GM21723 (cell line): Measurements from ENCODE around the gene LSM7.

ENCODE experiments used
- ATAC-seq: cut with Tn5 transposase; IDR thresholded peaks from one replicate; pipeline ENCODE4 v1.9.1; 2021; ENCODE audit warnings: mild to moderate bottlenecking, moderate library complexity; ENCODE audit not compliant: unreplicated experiment

The LSM7 gene

DNA sequence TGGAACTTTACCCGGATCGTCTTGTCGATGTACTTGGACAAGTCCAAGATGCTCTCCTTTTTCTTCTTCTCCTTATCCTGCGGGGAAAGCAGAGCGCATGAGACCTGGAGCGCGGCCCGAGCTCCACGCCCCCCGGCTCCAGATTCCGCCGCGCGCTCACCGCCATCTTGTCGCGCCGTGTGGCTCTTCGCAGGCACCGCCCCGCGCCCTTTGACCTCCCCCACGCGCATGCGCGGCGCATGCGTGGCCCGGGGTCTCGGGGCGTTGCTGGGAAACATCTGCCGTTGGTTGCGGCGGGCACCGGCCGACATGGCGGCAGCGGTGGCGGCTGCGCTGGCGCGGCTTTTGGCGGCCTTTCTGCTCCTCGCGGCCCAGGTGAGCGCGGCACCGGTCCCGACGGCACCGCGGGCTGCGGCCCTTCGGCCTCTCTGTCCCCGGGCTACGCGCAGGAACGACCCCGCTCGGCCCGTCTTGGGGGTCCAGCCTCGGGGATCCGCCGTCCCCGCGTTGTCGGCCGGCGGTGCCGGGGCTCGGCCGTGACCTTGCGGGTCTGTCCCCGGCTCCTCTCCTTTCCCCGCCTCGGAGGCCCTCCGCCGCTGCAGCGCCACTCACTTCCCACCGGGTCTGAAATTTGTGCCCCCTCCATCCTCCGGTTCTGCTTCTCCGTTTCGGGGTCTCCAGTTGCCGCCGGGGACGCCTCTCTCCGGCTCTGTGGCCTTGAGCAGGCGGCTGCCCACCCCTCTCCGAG is at the start of gene LSM7, which contains the start of gene SPPL2B:
TSS of gene LSM7 (minus strand) at position 186 of the 748 bp plus-strand sequence. CDS start at position 166, 20 bp downstream.
TSS of gene SPPL2B (plus strand) at position 284 of the 748 bp plus-strand sequence. CDS start at position 310, 26 bp downstream.
- peak; percentile 47 for ATAC-seq

DNA sequence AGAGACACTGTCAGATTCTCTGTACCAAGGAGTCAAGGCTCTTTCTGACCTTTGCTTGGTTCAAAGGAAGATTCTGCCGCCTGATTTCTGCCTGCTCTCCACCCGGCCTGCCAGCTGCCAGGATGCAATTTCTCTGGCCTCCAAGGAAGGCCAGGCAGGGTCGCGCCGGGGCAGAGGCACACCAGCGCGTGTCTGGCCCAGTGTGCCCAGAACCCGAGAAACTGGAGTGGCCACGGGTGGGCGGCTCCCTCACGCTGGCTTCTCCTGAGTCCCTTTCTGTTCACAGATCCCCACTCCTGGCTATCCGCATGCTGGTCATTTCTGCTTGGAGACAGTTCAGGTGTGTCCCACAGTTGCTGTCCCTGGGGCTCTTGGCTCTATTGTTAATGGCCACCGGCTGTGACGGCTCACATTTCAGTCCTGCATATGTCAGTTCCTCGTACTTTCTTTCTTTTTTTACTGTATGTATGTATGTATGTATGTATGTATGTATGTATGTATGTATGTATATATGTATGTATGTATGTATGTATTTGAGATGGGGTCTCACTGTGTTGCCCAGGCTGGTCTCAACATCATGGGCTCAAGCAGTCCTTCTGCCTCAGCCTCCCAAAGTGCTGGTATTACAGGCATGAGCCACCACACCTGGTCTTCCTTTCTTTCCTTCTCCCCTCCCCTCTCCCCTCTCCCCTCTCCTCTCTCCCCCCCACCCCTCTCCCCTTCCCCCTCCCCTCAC is 48.6 kb upstream of the LSM7 start:
- ATAC-seq = no peak

DNA sequence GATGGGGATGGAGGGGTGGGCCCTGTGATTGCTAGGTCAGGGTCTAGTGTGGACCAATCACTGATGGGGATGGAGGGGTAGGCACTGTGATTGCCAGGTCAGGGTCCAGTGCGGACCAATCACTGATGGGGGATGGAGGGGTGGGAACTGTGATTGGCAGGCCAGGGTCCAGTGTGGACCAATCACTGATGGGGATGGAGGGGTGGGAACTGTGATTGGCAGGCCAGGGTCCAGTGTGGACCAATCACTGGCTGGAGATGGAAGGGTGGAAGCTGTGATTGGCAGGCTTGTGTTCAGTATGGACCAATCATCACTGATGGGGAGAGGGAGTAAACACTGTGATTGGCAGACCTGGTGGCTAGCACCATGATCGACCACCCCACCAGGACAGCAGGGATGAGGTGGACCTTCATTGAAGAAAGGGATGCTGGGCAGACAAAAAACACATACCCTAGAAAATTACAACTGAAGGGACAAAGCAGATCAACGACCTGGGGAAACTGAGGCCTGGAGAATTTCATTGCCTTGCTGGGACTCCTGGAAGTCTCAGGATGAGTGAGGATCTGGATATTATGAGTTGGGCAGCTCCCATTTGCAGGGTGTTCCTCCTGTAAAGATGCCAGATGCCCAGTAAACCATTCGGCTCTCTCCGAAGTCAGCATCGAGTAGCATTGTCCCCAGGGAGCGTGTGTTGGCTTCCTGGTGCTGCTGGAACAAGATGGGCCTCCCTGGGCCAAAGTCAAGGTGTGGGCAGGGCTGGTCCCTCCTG is 47.2 kb upstream of the LSM7 start:
- no peak for ATAC-seq

DNA sequence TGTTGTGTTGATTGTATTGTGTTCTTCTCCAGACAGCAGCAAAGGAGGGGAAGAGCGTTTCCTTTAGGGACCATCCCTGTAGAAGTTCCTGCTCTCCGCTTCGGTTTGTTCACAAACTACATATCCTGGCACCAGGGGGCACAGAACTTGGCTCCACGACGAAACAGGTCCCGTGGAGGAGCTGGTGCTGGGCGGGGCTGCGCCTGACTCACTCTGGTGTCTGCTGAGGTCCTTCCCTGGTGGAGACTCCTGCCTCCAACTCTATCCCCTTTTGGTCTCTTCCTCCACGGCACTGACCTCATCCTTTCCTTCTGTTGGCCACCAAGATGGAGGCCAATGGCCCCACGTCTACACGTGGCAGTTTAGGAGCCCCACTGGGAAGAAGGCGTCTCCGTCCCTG is 46.4 kb upstream of the LSM7 start:
- ATAC-seq = no peak

DNA sequence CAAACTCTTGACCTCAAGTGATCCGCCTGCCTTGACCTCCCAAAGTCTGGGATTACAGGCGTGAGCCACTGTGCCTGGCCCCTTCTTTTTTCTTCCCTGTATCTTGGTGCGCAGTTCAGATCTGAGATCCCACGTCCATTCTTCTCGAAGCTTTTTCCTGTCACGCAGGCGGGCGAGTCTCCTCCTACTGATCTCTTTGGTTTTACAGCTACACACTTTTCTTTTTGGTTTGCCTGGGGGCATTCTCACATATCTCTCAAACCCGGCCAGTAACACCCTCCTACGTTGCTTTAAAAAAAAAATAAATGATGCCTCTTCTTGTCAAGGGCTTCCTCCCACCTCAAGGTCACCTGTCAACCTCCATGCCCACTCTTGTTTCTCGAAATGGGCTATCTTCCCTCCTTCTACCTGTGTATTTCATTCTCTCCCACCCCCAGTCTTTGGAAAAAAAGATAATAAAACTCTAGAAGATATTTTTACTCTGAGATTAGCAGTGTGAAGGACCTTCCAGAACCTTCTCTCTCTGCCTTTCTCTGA is 43.8 kb upstream of the LSM7 start:
- ATAC-seq = no peak

DNA sequence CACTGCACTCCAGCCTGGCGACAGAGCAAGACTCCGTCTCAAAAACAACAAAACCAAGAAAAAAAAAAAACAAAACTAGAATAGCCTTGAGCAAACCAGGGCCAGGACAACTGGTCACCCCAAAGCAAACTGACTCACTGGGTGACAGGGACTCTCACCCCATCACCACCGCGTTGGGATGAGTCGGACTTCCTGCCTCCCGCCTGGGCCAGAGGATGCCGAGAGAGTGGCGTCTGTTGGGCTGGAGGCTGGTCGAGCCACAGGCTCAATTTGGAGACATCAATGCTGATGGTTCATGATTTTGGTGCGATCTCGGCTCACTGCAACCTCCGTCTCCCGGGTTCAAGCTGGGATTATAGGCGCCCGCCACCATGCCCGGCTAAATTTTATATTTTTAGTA is 43.3 kb upstream of the LSM7 start:
- no peak for ATAC-seq

DNA sequence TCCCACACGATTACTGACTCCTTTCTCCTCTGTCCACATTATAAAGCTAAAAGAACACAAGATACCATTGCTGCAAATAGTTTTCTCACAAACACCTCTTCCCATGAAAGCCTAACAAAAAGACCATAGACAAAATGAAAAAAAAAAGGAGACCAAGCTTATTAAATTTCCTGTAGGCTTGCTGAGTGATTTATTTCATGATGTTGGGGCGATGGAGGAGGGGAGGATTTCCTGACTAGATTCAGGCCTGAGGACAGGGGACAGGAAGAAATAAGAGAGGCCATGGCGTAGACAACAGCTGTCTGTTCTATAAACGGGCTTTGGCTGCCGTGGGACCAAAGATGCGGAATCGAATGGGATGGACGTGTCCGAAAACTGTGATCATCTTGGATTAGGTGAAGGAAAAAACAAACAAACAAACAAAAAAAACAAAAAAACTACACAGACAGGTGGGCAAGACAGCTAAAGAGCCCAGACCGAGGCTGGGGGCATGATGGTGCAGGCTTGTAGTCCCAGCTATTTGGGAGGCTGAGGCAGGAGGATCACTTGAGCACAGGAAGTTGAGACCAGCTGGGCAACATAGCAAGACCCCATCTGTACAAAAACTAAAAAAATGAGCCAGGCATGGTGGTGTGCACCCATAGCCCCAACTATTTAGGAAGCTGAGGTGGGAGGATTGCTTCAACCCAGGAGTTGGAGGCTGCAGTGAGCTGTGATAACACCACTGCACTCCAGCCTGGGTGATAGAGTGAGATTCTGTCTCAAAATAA is 37.0 kb upstream of the LSM7 start:
- no peak for ATAC-seq

DNA sequence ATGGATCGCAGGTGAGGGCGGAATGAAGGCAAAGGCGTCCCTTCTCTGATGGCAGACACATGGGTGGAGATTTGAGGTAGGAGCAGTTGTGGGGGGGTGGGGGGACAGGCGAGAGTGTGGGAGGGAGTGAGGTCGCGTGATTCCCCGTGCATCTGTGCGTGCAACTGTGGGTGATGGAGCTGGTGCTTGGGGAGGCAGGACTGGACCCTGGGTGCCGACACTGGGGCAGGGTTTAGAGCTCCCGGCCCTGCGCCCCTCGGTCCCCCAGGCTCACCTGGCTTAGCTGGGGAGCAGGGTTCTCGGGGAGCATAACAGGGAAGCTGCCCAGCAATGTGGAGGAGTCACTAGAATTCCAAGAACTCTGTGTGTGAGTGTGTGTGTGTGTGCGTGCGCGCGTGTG is 35.0 kb upstream of the LSM7 start:
- no peak for ATAC-seq

DNA sequence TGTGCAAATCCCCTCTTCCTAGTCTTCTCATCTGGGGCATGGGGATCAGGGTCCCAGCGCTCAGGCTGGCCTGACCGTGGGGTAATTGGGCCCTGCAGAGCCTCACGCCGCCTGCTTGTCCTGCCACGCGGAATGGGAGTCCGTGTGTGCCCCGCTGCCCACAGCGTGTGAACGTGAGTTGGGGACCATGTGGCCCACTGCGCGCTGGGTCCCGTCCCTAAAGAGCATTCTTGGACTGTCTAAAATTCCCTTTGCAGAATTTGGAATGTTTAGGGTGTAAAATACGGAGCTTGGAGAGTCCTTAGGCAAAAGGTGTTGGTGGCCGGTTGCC is 34.5 kb upstream of the LSM7 start:
- no peak for ATAC-seq

DNA sequence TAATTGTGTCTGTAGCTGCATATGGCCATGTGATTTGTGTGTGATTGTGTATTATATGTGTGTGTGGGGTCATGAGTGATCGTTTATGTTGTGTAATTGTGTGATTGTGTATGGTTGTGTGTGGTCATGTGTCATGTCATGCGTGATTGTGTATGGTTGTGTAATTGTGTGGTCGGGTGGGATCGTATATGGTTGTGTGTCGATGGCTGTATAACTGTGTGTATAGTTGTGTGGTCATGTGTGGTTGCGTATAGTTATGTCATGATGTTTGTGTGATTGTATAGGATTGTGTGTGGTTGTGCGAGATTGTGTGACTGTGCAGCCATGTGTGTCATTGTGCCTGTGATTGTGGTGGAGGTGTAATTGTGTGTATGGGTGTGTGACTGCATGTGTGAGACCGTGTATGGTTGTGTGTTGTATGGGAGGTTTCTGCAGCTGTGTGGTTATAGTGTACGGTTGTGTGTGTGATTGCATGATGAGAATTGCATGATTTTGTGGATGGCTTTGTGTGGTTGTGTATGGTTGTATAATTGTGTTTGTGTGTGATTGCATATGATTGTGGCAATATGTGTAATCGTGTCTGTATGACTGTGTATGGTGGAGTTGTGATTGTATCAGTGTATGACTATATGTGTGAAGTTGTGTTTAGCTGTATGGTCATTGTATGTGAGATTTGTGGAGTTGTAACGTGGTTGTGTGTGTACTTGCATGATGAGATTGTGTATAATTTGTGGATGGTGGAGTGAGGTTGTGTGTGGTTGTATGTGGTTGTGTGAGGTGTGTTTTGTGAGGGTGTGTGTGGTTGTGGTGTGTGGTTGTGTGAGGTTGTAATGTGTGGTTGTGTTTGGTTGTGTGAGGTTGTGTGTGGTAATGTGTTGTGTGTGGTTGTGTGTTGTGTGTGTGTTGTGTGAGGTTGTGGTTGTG is 33.9 kb upstream of the LSM7 start:
- ATAC-seq = no peak

DNA sequence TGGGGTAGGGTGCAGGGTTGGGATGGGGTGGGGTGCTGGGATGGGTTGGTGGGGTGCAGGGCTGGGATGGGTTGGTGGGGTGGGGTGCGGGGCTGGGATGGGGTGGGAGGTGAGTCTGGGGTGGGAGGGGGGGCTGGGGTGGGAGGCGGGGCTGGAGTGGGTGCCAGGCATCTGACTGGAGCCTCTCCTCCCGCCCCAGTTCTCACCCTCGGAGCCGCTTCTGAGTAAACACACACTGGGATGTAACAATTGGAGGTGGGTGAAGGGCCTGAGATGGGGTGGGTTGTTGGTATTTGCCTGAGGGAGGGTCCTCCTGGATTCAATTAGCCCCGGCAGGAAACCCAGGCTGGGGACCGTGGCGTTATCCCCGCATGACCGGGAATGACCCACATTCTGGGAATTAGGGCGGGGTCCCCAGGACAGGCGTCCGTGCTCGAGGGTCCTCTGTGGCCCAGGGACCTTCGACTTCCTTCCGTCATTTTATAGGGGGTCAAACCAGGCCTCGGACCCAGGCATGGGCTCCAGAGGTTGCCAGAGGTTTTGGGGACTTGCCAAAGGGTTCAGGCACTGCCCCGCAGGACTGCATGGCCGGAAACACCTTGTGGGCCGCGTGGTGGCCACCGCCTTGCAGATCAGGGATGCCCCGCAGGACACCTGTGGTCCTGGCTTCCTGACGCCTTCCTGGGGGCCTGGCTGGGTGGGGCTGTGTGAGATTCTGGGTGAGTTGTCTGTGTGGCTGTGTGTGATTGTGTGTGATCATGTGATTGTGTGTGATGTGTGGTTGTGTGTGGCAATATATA is 33.1 kb upstream of the LSM7 start:
- no peak for ATAC-seq

DNA sequence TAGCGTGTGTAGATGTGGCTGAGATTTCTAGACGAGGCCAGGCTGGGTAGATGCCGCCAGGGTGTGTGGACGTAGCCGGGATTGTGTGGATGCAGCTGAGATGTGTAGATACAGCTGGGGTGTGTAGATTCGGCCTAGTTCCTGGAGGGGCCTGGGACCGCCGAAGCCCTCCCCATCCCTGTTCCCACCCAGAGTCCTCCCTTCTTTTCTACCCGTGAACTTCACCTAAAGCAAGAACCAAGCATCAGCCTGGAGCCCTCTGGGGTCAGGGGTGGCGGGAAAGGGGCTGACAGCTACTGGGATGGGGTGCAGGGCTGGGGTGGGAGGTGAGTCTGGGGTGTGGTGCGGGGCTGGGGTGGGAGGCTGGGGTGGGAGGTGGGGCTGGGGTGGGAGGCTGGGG is 32.4 kb upstream of the LSM7 start:
- ATAC-seq = no peak

DNA sequence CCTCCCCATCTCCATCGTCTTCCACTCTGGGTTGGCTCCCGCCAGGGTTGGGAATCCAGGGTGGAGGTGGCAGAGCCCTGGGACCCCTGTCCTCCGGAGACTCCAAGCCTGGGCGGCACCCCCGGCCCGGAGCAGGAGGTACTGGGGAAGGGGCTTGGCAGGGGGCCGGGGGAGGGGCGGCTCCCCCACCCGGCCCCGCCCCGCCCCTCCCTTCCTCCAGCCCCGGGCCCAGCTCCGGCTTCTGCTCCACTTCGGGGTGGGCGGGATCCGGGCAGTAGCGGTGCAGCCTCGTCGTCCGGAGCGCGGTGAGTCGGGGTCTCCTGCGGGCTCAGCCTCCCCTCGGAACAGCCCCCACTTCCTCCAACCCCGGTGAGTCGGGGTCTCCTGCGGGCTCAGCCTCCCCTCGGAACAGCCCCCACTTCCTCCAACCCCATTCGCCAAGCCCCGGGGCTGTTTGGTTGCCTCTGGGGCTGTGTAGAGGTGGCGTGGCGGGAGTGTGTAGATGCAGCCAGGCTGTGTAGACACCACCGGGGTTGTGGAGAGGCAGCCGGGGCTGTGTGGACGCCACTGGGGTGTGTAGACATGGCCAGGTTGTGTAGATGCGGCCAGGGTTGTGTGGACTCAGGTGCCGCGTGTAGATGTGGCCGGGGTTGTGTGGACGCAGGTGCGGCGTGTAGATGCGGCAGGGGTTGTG is 31.8 kb upstream of the LSM7 start, which contains the start of gene TMPRSS9:
TSS of gene TMPRSS9 (plus strand) at position 274 of the 694 bp plus-strand sequence. CDS start 29,521 bp downstream, outside the sequence.
- ATAC-seq = no peak

DNA sequence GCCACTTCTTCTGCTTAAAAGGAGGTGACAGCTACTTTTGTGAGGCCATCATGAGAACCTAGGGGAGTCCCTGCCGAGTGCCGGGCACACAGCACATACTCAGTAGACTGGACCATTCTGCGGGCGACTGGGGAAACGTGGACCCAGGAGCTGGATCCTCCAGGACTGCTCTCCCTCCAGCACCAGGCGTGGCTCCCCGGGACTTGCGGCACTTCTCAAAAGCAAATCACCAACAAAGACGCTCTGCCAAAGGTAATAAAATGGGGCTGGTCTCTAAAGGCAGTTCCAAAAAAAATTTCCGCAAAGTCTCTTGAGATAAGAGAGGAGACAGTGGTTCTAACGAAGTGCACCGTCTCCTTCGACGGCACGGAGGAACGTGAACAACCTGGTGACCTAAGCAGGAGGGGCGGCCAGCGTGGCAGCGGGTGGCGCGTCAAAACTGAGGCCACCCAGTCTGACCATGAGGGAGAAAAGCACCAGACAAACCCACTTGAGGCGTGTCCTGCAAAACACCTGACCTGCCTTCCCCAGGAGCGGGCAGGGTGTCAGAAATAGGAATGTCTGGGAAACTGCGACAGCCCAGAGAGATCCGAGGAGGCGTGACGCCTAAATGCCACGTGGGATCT is 30.3 kb upstream of the LSM7 start:
- ATAC-seq = no peak

DNA sequence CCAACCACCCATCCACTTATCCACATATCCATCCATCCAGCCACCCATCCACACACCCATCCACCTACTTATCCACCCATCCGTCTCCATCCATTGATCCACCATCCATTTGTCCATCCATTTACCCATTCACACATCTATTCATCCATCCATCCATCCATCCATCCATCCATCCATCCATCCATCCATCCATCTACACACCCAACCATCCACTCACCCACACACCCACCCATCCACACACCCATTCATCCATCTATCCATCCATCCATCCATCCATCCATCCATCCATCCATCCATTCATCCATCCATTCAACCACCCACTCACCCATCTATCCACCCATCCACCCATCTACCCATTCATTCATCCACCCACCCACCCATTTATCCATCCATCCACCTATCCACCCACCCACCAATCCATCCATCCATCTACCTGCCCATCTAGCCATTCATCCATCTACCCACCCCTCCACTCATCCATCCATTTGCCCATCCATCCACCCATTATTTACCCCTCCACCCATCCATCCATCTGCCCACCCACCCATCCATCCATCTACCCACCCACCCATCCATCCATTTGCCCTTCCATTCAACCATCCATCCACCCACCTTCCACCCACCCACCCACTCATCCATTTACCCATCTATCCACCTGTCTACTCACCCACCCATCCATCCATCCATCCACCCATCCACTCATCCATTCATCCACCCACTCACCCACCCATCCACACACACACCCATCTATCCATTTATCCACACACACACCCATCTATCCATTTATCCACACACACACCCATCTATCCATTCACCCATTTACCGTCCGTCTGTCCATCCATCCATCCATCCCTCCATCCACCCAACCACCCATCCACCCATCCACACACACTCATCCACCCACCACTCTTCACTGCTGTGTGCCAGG is 29.2 kb upstream of the LSM7 start:
- no peak for ATAC-seq

DNA sequence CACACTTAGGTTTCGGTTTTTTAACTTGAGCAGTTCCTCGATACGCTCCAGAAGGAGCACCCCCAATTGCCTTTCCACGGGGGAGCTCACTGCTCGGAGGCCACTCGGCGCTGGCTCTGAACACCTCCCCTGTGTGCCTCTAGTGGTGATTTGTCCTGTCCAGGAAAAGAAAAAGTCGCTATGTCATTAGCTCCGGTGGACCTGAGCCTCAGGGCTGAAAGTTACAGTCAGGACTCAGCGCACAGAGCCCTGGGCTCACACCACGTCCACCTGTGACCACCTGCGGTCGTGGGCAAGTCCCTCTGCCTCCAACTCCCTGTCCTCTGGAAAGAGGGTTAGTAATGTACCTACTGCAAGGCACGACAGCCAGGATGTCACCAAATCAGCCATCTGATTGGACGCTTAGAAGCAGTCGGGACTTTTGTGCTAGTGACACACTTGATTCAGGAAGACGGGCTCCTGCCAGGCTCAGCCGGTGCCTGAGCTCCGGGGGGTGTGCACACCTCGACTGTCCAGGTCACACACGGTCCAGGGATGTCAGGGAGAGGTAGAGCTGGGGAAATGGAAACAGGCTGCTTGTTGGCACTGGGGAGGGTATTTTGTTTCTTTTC is 27.8 kb upstream of the LSM7 start:
- ATAC-seq = no peak
